ENCODE results near the gene TBX21.

DNA sequence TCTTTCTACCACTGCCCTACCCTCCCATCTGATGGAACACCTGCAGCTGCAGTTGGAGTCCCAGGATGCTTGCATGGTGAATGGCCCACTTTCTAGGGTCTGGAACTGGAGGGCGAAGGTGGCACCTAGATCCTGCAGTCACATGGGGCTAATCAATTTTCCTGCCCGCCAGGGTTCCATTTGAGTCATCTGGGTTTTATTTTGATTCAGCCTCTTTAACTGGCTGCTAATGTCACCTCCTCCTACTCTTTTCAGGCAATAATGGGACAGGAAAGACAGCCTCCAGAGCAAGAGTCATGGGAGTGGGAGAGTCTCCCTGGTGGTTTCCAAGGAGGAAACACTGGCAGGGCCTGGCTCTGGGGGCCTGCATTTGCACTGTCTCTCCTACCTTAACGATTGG is 42.9 kb upstream of the TBX21 start:
- TF ChIP-seq CTCF (IDR thresholded peaks at IDR 0.05), result no peak
- TF ChIP-seq POLR2A (IDR thresholded peaks at IDR 0.05), result no peak
- TF ChIP-seq POLR2AphosphoS5 (IDR thresholded peaks at IDR 0.05), result no peak
- no peak for TF ChIP-seq EP300 (IDR thresholded peaks at IDR 0.05)

Measured in sigmoid colon (tissue), 4 donors.